Measurements from ENCODE around the gene RUVBL2. TPM values are rescaled to one million over a fixed set of nuclear protein-coding genes. Genes with fewer than 3 reads are reported as not detected.
"Not testable (repeated sequence)": the region's sequence is repeated elsewhere in the genome, so short reads cannot be mapped to it uniquely, and the experiment has no call there.

The RUVBL2 gene
- total RNA-seq, 1 experiment from 2014 or later = 170 TPM

GRCh38 chr19:49025088-49025487 is 31.4 kb downstream of the RUVBL2 start:
- in situ Hi-C loops (cut with HindIII; ENCODE audit: low pct_unique_long_range_greater_than_20kb, low sequenced_read_pairs); H3K27me3 ChIP-seq (ENCODE audit: control insufficient read depth, insufficient read depth, low read length): not testable (repeated sequence)

GRCh38 chr19:49025599-49025998 is 31.9 kb downstream of the RUVBL2 start:
- H3K4me3 ChIP-seq (ENCODE audit: low read depth in 2 of 2, low read length in 2 of 2); H3K9me3 ChIP-seq (ENCODE audit: control insufficient read depth, insufficient read depth, low read depth, low read length); DNase-seq (ENCODE audit: low read depth, low spot score); H3K27ac ChIP-seq (ENCODE audit: low read length); intact Hi-C loops (cut with micrococcal nuclease; ENCODE audit: unreplicated experiment); CTCF ChIA-PET; H3K4me1 ChIP-seq (ENCODE audit: control insufficient read depth, insufficient read depth, low read length); ATAC-seq; H3K36me3 ChIP-seq (ENCODE audit: control insufficient read depth, insufficient read depth, low read length); POLR2A ChIA-PET; BruUV-seq (replicated peaks); H3K27me3 ChIP-seq (ENCODE audit: control insufficient read depth, insufficient read depth, low read length); in situ Hi-C loops (cut with HindIII; ENCODE audit: low pct_unique_long_range_greater_than_20kb, low sequenced_read_pairs): not testable (repeated sequence)

More at GRCh38 chr19:49025088-49025487, 31.4 kb downstream of the RUVBL2 start:
- BruUV-seq (replicated peaks); CTCF ChIA-PET; H3K9me3 ChIP-seq (ENCODE audit: control insufficient read depth, insufficient read depth, low read depth, low read length); POLR2A ChIA-PET; H3K36me3 ChIP-seq (ENCODE audit: control insufficient read depth, insufficient read depth, low read length); DNase-seq (ENCODE audit: low read depth, low spot score); H3K4me3 ChIP-seq (ENCODE audit: low read depth in 2 of 2, low read length in 2 of 2); H3K27ac ChIP-seq (ENCODE audit: low read length); intact Hi-C loops (cut with micrococcal nuclease; ENCODE audit: unreplicated experiment); H3K4me1 ChIP-seq (ENCODE audit: control insufficient read depth, insufficient read depth, low read length); ATAC-seq: not testable (repeated sequence)

GRCh38 chr19:49028686-49029085 is 35.0 kb downstream of the RUVBL2 start:
- POLR2A ChIA-PET; BruUV-seq (replicated peaks); H3K36me3 ChIP-seq (ENCODE audit: control insufficient read depth, insufficient read depth, low read length); in situ Hi-C loops (cut with HindIII; ENCODE audit: low pct_unique_long_range_greater_than_20kb, low sequenced_read_pairs); H3K27me3 ChIP-seq (ENCODE audit: control insufficient read depth, insufficient read depth, low read length); H3K27ac ChIP-seq (ENCODE audit: low read length); H3K4me3 ChIP-seq (ENCODE audit: low read depth in 2 of 2, low read length in 2 of 2); DNase-seq (ENCODE audit: low read depth, low spot score); CTCF ChIA-PET; H3K9me3 ChIP-seq (ENCODE audit: control insufficient read depth, insufficient read depth, low read depth, low read length); intact Hi-C loops (cut with micrococcal nuclease; ENCODE audit: unreplicated experiment); ATAC-seq; H3K4me1 ChIP-seq (ENCODE audit: control insufficient read depth, insufficient read depth, low read length): not testable (repeated sequence)

DNA sequence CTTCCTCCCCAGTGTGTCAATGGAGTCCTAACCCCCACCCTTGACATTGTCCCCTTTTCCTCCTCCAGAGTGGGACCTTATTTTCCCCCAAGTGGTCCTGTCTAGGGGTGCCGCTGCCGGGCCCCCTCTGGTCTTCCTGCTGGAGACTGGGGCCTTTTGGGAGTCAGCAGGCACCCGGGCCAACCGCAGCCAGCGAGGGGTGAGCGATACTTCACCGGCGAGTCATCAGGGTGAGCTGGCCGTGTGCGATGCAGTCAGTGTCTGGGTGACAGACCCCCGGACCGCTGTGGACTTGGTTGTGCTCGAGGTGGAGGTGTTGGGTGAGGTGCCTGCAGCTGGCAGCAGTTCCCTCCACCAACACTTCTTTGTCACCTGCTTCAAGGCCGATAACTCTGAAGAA is 36.1 kb downstream of the RUVBL2 start:
- POLR2A ChIA-PET; H3K27ac ChIP-seq (ENCODE audit: low read length); CTCF ChIA-PET; H3K4me1 ChIP-seq (ENCODE audit: control insufficient read depth, insufficient read depth, low read length); H3K9me3 ChIP-seq (ENCODE audit: control insufficient read depth, insufficient read depth, low read depth, low read length); in situ Hi-C loops (cut with HindIII; ENCODE audit: low pct_unique_long_range_greater_than_20kb, low sequenced_read_pairs); H3K27me3 ChIP-seq (ENCODE audit: control insufficient read depth, insufficient read depth, low read length); ATAC-seq; intact Hi-C loops (cut with micrococcal nuclease; ENCODE audit: unreplicated experiment); H3K4me3 ChIP-seq (ENCODE audit: low read depth in 2 of 2, low read length in 2 of 2); H3K36me3 ChIP-seq (ENCODE audit: control insufficient read depth, insufficient read depth, low read length); BruUV-seq (replicated peaks); DNase-seq (ENCODE audit: low read depth, low spot score): not testable (repeated sequence)

DNA sequence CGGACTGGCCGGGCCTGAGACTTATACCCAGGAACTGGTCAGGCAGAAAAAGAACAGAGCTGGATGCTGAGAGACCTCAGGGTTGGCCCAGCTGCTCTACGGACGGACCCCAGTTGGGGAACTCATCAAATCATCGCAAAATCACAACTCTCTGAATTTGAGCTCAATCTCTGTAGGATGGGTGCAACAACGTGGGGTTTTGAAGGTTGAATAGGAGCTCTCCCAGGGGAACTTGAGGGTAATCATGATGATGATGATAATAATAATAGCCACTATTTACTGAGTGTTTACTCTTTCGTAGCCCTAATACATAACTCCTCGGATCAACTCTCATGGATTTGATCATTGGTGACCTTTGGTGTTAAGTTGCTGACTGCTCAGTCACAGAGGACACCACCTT is 36.6 kb downstream of the RUVBL2 start:
- H3K9me3 ChIP-seq (ENCODE audit: control insufficient read depth, insufficient read depth, low read depth, low read length); POLR2A ChIA-PET; H3K4me1 ChIP-seq (ENCODE audit: control insufficient read depth, insufficient read depth, low read length); in situ Hi-C loops (cut with HindIII; ENCODE audit: low pct_unique_long_range_greater_than_20kb, low sequenced_read_pairs); intact Hi-C loops (cut with micrococcal nuclease; ENCODE audit: unreplicated experiment); BruUV-seq (replicated peaks); ATAC-seq; H3K36me3 ChIP-seq (ENCODE audit: control insufficient read depth, insufficient read depth, low read length); CTCF ChIA-PET; H3K4me3 ChIP-seq (ENCODE audit: low read depth in 2 of 2, low read length in 2 of 2); H3K27ac ChIP-seq (ENCODE audit: low read length); H3K27me3 ChIP-seq (ENCODE audit: control insufficient read depth, insufficient read depth, low read length); DNase-seq (ENCODE audit: low read depth, low spot score): not testable (repeated sequence)
